OCI-LY3 (cell line): Measurements from ENCODE around the gene VEGFC.

Experiments
- H2AFZ ChIP-seq: fragments of 200-600, 300-600 bp; shearing (Covaris generic); 2 replicates; pipeline ENCODE4 v1.6.0; 2014; ENCODE audit warnings: antibody characterized with exemption, low read depth, low read length
- H3K27ac ChIP-seq: fragments of 200-600, 300-600 bp; sonication (generic); 2 replicates; pipeline ENCODE4 v1.5.1; 2014; ENCODE audit warnings: mild to moderate bottlenecking, low read length, moderate library complexity, mixed read lengths
- H3K27me3 ChIP-seq: fragments of 200-600, 300-600 bp; sonication (generic); 2 replicates; pipeline ENCODE4 v1.6.1; 2014; ENCODE audit warnings: low read depth, low read length, mixed read lengths
- H3K36me3 ChIP-seq: fragments of 200-600, 300-600 bp; sonication (generic); replicated peaks from 2 replicates; pipeline ENCODE3; 2014; ENCODE audit warnings: low read depth, low read length, mixed read lengths
- H3K4me1 ChIP-seq: fragments of 300-600, 200-600 bp; sonication (generic); 2 replicates; pipeline ENCODE4 v1.6.1; 2014; ENCODE audit warnings: low read length, mixed read lengths
- H3K4me2 ChIP-seq: fragments of 200-600, 300-600 bp; sonication (generic); 2 replicates; pipeline ENCODE4 v1.6.1; 2014; ENCODE audit warnings: low read length, mixed read lengths
- H3K4me3 ChIP-seq: fragments of 300-600, 200-600 bp; sonication (generic); 2 replicates; pipeline ENCODE4 v1.5.1; 2014; ENCODE audit warnings: antibody characterized with exemption, mild to moderate bottlenecking, low read length, moderate library complexity
- H3K79me2 ChIP-seq: fragments of 300-600, 200-600 bp; shearing (Covaris generic); 2 replicates; pipeline ENCODE4 v1.6.1; 2014; ENCODE audit warnings: mild to moderate bottlenecking, low read length, mixed read lengths
- H3K9ac ChIP-seq: fragments of 300-600, 200-600 bp; shearing (Covaris generic); 2 replicates; pipeline ENCODE4 v1.6.0; 2014; ENCODE audit warnings: mild to moderate bottlenecking, low read length, moderate library complexity
- H3K9me3 ChIP-seq: fragments of 200-600, 300-600 bp; shearing (Covaris generic); 2 replicates; pipeline ENCODE4 v1.6.1; 2014; ENCODE audit warnings: low read length, mixed read lengths; ENCODE audit not compliant: insufficient read depth
- H4K20me1 ChIP-seq: fragments of 200-600, 300-600 bp; sonication (generic); 2 replicates; pipeline ENCODE4 v1.6.1; 2016; ENCODE audit warnings: low read length, mixed read lengths; ENCODE audit not compliant: insufficient read depth
- CTCF ChIP-seq: fragments of 200-600, 300-600 bp; sonication (generic); IDR thresholded peaks from 2 replicates; pipeline ENCODE4 v1.5.1; 2014; ENCODE audit warnings: antibody characterized with exemption, low read length, low read depth
- EZH2phosphoT487 ChIP-seq: fragments of 200-600 bp; shearing (Covaris generic); IDR thresholded peaks from 2 replicates; pipeline ENCODE4 v1.6.1; 2018; ENCODE audit warnings: antibody characterized with exemption, mixed run types, low read depth

Gene VEGFC

GRCh38 chr4:176778063-176778462 lies 14.7 kb downstream of the VEGFC start:
- H3K4me3 ChIP-seq: no peak overlapping the region
- H3K27me3 ChIP-seq: no peaks in the 10 kb centered on the region
- no peaks in the 10 kb centered on the region for H3K36me3 ChIP-seq
- no peak overlapping the region for H3K9ac ChIP-seq
- no peak for TF ChIP-seq EZH2phosphoT487
- no peak for TF ChIP-seq CTCF
- H3K4me2 ChIP-seq: no peak overlapping the region
- H3K27ac ChIP-seq: no peak overlapping the region
- no peaks in the 10 kb centered on the region for H3K9me3 ChIP-seq
- H4K20me1 ChIP-seq: no peaks in the 10 kb centered on the region
- H2AFZ ChIP-seq: no peak overlapping the region
- no peaks in the 10 kb centered on the region for H3K4me1 ChIP-seq
- H3K79me2 ChIP-seq: no peaks in the 10 kb centered on the region

- no peaks in the 10 kb centered on the region for H4K20me1 ChIP-seq
- H3K4me2 ChIP-seq: no peak overlapping the region
- no peaks in the 10 kb centered on the region for H3K27me3 ChIP-seq
- H3K4me3 ChIP-seq: no peak overlapping the region
- H3K27ac ChIP-seq: no peak overlapping the region
- no peaks in the 10 kb centered on the region for H3K9me3 ChIP-seq
- no peaks in the 10 kb centered on the region for H3K36me3 ChIP-seq
- no peaks in the 10 kb centered on the region for H3K4me1 ChIP-seq
- TF ChIP-seq CTCF: no peak
- no peak for TF ChIP-seq EZH2phosphoT487
- H3K9ac ChIP-seq: no peak overlapping the region
- no peak overlapping the region for H2AFZ ChIP-seq
- no peaks in the 10 kb centered on the region for H3K79me2 ChIP-seq
Measured at GRCh38 chr4:176775338-176775737, 17.4 kb downstream of the VEGFC start.

GRCh38 chr4:176774852-176775251 lies 17.9 kb downstream of the VEGFC start:
- no peaks in the 10 kb centered on the region for H3K36me3 ChIP-seq
- no peak overlapping the region for H3K27ac ChIP-seq
- no peak overlapping the region for H3K9ac ChIP-seq
- H4K20me1 ChIP-seq: no peaks in the 10 kb centered on the region
- H3K4me3 ChIP-seq: no peak overlapping the region
- H2AFZ ChIP-seq: no peak overlapping the region
- H3K4me2 ChIP-seq: no peak overlapping the region
- no peak for TF ChIP-seq CTCF
- no peaks in the 10 kb centered on the region for H3K9me3 ChIP-seq
- no peaks in the 10 kb centered on the region for H3K27me3 ChIP-seq
- H3K4me1 ChIP-seq: no peaks in the 10 kb centered on the region
- no peaks in the 10 kb centered on the region for H3K79me2 ChIP-seq

- Histone ChIP-seq H3K4me3 (no peak overlapping the region), H3K27me3 (no peaks in the 10 kb centered on the region), H3K27ac (no peak overlapping the region), H3K36me3 (no peaks in the 10 kb centered on the region), H3K9ac (no peak overlapping the region), H3K4me2 (no peak overlapping the region), H3K4me1 (no peaks in the 10 kb centered on the region), H2AFZ (no peak overlapping the region), H3K9me3 (no peaks in the 10 kb centered on the region), H4K20me1 (no peaks in the 10 kb centered on the region), H3K79me2 (no peaks in the 10 kb centered on the region)
- TF ChIP-seq EZH2phosphoT487: no peak
- no peak for TF ChIP-seq CTCF
Measured at GRCh38 chr4:176769514-176769913, 23.2 kb downstream of the VEGFC start.
